ENCODE results near the gene MAEA.
"Not testable (repeated sequence)": the region's sequence is repeated elsewhere in the genome, so short reads cannot be mapped to it uniquely, and the experiment has no call there.

Gene MAEA

DNA sequence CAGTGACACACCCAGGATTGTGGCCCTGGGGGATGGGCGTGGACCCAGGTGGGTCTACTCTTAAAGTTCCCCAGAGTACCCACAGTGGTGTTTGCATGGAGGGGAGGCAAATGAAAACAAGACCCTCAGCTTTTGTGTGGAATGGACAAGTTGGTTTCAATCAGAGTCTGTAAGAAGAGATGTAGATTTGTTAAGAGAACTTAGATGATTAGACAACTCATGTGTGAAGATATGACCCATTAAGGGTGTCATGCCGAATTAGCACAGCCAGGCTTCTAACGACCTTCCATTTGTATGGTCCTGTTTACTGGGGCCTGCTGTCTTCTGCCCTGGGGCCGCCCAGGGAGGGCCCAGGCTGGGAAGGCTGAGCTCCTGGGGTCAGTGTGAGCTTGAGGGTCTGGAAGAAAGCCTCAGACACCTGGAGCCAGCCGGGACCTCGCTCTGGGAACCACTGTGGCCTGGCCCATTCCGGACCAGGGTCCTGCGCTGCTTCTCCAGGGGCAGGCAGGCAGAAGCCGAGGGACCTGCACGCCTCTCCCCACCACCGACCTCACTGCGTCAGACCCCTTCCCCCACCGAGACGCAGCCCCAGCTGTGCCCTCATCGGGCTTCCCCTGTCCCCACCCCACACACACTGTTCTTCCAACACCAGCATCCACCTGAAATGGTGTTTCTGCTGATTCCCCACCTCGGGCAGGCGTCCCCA, 77.7 kb downstream of the MAEA start:
- DNase-seq (ENCODE audit: low spot score) = no peak

DNA sequence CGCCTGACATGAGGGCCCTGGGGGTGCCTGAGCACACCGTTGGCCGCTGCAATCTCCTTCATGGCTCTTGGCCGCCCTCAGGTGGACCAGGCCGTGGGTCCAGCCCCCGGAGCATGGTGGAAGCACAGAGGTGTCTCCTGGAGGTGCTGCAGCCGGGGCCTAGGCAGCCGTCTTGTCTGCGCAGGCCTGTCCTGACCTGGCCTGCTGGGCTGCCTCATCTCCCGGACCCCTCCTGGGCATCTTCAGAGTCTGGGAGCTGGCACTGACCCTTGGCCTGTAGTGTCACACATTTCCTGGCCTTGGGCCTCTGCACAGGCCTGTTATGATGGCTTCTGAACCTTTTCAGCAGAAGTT, 78.2 kb downstream of the MAEA start:
- DNase-seq (ENCODE audit: low spot score) = no peak

DNA sequence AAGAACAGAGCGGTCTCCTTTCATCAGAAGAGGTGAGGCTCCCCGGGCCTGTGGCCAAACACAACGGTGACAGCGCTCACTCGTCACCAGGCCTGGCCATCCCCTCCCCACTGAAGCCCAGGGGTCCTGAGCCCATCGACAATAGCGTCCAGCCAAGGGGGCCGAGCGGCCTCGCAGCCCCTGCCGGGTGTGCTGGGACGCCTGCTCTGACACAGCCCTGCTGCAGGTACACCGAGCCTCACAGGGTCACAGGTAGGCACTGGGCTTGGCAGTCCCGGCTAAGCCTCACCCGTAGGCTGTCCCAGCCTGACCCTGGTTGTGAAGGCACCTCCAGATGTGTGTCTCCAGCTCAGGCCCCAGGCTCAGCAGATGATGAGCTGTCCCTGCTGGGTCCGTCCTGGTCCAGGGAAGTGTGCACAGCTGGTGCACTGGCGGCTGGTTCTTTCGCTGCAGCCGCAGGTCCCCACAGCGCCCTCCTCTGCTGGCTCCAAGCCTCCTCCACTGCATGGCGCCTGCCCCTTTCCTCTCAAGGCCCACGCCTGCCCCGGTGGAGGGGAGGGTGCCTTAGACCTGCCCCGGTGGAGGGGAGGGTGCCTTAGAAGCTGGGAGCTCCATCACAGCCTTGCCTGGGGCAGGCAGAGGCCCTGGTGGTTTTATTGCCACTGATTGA, 78.9 kb downstream of the MAEA start:
- DNase-seq (ENCODE audit: low spot score) = no peak

DNA sequence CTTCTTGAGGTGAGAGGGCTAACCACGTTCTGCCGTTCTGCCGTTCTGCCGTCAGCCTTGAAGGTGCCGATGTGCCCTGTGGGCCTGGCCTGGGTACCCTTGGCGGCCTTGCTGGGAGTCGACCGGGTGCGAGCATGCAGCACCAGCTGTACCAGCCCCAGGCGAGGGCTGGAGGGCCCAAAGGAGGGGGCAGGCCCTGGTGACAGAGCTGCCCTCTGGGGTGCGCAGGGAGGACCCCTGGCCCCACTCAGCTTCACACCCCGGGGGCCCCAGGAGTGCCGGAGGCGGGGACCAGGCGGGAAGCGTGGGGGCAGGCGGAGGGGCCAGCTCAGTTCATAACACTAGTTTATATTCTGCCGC, 79.4 kb downstream of the MAEA start:
- DNase-seq (ENCODE audit: low spot score) = no peak

- no peak for DNase-seq (ENCODE audit: low spot score)
Observed at GRCh38 chr4:1369479-1370079, 79.9 kb downstream of the MAEA start.

- DNase-seq (ENCODE audit: low spot score) = no peak
Observed at GRCh38 chr4:1370321-1371124, 80.8 kb downstream of the MAEA start.

DNA sequence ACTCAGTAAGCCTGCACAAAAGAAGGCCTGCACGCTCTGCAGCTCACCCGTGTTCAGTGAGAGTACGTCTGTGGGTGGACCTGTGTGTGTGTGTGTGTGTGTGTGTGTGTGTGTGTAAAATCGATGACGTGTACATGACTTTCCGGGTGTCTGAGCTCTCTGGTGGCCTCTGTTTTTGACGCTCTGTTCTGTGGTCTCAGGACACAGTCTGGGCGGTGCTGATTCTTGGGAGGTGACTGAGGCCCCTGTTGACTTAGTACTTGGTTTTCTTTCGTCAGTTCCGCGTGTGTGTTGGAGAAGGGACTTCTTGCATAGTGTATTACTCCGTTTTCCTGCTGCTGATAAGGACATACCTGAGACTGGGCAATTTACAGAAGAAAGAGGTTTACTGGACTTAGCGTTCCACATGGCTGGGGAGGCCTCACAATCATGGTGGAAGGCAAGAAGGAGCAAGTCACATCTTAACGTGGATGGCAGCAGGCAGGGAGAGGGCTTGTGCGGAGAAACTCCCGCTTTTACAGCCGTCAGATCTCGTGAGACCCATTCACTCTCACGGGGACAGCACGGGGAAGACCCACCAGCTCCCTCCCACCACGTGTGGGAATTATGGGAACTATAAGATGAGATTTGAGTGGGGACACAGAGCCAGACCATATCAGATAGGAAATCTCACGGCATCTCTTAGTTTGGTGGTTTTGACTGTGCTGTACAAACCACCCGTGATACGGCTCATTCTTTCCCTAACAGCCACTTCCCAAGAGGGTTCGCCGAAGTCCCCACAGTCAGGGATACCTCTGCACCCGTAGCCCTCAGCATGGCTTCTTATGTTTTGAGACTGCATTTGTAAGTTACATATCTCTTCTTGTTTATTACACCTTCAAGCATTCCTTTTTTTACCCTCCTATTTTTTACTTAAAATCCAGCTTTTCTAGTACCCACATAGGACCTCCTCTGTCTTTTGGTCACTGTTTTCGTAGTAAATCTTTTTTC, 81.8 kb downstream of the MAEA start:
- no peak for DNase-seq (ENCODE audit: low spot score)

- DNase-seq (ENCODE audit: low spot score) = not testable (repeated sequence)
Observed at GRCh38 chr4:1372576-1372975, 82.9 kb downstream of the MAEA start.

- DNase-seq (ENCODE audit: low spot score) = no peak
Observed at GRCh38 chr4:1373892-1374705, 84.4 kb downstream of the MAEA start.

DNA sequence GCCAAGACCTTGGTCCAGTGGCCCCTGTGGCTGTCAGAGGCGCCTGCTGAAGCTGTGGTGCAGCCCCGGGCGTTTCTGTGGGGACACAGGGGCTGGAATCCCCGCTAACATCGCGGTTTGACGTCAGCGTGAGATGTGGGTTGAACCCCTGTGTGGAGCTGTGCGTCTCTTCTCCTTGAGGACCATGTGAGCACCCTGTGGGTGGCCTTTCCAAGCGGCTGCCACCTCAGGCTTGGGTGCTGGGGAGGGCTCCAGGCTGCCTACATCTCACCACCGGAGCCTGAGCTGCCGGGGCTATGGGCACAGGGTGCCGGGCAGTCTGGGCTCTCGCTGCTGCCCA, 85.0 kb downstream of the MAEA start:
- DNase-seq (ENCODE audit: low spot score) = no peak

DNA sequence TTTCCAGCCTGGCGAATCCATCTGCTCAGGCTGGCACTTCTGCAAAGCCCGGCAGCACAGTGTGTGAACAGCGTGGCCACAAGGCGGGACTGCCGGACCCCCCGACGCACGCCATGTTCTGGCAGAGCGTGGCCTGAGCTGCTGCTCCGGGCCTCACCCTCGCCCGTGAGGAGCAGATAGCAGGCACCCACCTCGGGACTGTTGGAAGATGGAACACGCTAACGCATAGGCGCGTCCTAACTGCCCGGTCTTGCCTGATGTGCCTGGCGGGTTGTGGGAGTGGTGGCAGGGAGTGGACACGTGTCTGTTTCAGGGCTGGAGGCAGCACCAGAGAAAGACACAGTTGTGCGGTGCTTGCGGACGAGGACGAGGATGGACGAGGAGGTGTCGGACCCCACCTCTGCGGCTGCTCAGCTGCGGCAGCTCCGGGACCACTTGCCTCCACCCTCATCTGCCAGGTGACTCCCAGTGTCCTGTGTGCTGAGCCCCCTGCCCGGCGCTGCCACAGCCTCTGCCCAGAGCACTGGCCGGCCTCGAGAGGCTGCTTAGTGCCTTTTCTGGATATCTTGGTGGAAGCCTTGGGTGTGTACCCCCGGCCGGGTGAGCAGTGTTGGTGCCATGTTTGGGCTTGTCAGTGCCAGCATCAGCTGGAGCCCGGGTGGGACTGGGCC, 85.5 kb downstream of the MAEA start:
- no peak for DNase-seq (ENCODE audit: low spot score)

DNA sequence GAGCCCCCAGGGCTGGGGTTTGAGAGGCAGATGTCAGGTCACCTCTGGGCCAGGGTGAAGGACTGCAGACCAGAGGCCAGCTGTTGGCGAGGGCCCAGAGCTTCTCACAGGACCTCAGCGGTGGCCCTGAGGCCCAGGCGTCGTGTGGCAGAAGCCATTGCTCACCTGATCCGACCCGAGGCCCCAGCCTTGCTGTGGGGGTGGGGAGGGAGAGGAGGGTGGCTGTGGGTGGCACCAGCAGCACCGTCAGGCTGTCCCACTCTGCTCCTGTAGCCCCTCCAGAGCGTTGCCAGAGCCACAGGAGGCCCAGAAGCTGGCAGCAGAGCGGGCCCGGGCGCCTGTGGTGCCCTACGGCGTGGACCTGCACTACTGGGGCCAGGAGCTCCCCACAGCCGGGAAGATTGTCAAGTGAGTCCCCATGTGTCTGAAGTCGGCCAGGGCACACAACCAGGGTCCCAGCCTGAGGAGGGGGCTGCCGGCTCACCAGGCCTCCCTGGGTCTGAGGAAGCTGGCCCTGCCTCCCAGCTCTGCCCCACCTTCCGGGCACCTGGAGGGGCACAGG, 86.2 kb downstream of the MAEA start:
- DNase-seq (ENCODE audit: low spot score) = no peak

GRCh38 chr4:1376391-1376840, 86.7 kb downstream of the MAEA start:
- no peak for DNase-seq (ENCODE audit: low spot score)

DNA sequence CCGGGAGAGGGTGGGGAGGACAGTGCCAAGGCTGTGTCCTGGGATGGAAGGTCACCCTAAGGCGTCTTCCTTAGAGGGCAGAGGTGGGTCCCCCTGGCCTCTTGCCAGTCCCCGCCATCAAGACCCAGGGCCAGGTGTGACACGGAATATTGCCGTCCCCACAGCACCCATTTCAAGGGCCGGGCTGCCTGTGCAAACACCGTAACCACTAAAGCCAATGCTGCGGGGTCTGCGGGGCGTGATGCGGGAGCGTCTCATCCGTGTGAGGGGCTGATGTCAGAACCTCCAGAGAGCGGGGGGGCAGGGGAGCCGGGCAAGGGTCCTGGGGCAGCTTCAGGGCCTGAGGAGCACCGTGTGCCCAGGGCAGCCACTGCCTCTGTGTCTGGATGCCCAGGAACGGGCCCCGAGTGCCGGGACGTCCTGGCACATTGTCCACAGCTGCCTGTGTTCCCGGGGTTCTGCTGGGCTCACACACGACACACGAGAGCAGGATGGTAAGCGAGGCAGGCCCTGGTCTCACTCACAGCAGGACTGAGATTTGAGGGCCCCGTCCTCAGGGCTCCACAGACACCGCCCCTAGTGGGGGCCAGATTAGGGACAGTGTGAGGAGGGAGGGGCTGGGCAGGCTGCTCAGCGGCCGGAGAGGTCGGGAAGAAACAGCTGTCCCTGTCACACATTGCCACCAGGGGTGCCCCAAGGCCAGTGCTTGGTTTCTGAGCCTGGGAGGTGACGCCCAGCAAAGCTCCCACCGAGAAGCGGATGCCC, 87.3 kb downstream of the MAEA start:
- no peak for DNase-seq (ENCODE audit: low spot score)

- DNase-seq (ENCODE audit: low spot score) = no peak
Observed at GRCh38 chr4:1377606-1378261, 88.0 kb downstream of the MAEA start.

GRCh38 chr4:1378559-1379231, 89.0 kb downstream of the MAEA start:
- no peak for DNase-seq (ENCODE audit: low spot score)

GRCh38 chr4:1379351-1379781, 89.7 kb downstream of the MAEA start:
- no peak for DNase-seq (ENCODE audit: low spot score)

DNA sequence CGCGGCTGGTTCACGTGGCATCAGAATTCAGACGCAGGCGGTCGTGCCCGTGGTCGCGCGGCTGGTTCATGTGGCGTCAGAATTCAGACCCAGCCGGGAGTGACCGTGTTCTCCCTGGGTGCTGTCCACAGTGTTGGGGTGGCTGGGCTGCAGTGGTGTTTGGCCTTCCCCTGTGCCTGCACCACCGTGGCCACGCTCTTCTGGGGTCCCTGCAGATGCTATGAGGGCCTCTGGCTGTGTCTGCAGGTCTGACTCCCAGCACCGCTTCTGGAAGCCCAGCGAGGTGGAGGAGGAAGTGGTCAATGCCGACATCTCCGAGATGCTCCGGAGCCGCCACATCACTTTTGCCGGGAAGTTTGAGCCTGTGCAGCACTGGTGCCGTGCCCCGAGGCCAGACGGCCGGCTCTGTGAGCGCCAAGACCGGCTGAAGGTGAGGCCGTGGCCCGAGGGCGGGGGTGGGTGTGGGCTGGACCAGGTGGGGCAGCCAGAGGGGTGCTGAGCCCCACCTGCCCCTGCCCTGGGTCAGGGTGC, 90.2 kb downstream of the MAEA start:
- no peak for DNase-seq (ENCODE audit: low spot score)

All from SW480 (cell line).